ENCODE measurements around the gene IMMP2L.

Gene IMMP2L

DNA sequence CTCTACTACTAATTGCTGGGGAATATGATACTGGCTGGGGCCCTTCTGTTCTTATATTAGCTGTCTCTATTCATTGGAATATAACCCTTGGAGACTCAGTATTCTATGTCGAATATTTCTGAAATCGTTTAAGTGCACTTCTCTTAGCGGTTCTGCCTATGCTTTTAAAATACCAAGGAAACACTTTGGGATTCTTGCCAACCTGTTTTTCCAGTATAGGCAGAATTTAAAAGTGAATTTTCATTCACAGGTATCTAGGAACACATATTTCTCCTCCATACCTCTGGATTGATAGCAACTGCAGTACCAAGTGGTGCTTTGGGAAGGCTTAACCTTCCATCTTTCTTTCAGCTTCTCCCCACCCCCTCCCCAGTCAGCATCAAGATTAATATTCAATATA, 841.7 kb downstream of the IMMP2L start:
- no peak overlapping the region for H3K4me3 ChIP-seq (replicated peaks; ENCODE audit: low read depth, low read length)
- TF ChIP-seq, protein P1, sequence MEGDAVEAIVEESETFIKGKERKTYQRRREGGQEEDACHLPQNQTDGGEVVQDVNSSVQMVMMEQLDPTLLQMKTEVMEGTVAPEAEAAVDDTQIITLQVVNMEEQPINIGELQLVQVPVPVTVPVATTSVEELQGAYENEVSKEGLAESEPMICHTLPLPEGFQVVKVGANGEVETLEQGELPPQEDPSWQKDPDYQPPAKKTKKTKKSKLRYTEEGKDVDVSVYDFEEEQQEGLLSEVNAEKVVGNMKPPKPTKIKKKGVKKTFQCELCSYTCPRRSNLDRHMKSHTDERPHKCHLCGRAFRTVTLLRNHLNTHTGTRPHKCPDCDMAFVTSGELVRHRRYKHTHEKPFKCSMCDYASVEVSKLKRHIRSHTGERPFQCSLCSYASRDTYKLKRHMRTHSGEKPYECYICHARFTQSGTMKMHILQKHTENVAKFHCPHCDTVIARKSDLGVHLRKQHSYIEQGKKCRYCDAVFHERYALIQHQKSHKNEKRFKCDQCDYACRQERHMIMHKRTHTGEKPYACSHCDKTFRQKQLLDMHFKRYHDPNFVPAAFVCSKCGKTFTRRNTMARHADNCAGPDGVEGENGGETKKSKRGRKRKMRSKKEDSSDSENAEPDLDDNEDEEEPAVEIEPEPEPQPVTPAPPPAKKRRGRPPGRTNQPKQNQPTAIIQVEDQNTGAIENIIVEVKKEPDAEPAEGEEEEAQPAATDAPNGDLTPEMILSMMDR (IDR thresholded peaks at IDR 0.05; ENCODE audit: insufficient read depth, low read length, poor library complexity, severe bottlenecking): no peak
- H3K27me3 ChIP-seq (replicated peaks; ENCODE audit: control insufficient read depth, insufficient read depth, low read length): no peaks in the 10 kb centered on the region
- no peaks in the 10 kb centered on the region for H3K36me3 ChIP-seq (ENCODE audit: control insufficient read depth, insufficient read depth, low read length)
- DNase-seq (ENCODE audit: extremely low read depth, insufficient read length): no peak

DNA sequence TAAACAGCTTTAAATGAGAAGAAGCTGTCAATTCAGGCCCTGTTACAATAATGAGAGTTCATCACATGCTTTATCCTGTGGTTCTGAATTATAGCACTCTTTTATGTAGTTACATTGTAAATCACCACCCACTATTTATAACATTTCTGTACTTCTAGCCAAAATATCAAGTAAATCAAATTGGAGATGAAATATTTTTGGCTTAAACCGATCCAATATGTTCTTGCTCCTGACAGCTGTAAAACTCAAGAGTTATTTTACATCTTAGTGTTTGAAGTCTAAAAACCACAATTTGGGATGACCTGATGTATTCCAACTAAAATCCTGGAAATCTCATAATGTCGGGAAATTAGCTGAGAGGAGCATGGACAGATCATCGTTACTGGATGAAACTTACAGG, 842.6 kb downstream of the IMMP2L start:
- no peaks in the 10 kb centered on the region for H3K27me3 ChIP-seq (replicated peaks; ENCODE audit: control insufficient read depth, insufficient read depth, low read length)
- DNase-seq (ENCODE audit: extremely low read depth, insufficient read length): no peak
- TF ChIP-seq, protein P1 (IDR thresholded peaks at IDR 0.05; ENCODE audit: insufficient read depth, low read length, poor library complexity, severe bottlenecking): no peak
- H3K36me3 ChIP-seq (ENCODE audit: control insufficient read depth, insufficient read depth, low read length): no peaks in the 10 kb centered on the region
- H3K4me3 ChIP-seq (replicated peaks; ENCODE audit: low read depth, low read length): no peak overlapping the region

DNA sequence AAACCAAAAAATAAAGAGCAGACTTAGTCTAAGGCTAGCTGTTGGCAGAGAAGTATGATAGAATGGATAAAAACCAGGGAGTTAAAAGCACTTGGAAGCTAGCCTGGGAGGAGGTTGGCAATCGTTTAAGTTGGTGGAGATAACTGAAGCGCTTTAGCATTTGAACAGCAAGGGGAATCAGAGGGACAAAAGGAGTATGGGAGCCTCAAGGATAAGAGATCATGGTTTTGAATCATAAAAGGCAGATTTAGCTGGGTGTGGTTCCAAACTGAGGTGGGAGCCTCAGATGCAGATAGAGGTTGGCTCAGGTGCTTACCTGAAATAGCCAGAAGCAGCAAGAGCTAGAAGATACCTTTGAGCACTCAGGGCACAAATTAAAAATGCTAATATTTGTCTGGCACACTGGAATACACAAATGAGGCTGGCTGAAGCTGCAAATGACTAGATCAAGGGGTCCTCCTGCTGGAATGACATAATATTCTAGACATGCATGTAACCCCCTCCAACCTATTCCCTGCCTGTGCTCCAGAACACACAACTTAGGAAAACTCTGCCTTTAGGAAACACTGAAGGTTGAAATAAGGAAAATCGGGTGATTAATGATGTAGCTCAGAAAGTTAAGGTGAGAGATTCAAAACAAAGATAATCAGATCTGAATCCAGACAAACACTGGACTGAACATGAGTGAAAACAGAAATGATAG, 843.6 kb downstream of the IMMP2L start:
- TF ChIP-seq, protein P1 (IDR thresholded peaks at IDR 0.05; ENCODE audit: insufficient read depth, low read length, poor library complexity, severe bottlenecking): no peak
- Histone ChIP-seq H3K27me3 (replicated peaks; ENCODE audit: control insufficient read depth, insufficient read depth, low read length) (no peaks in the 10 kb centered on the region), H3K4me3 (replicated peaks; ENCODE audit: low read depth, low read length) (no peak overlapping the region), H3K36me3 (ENCODE audit: control insufficient read depth, insufficient read depth, low read length) (no peaks in the 10 kb centered on the region)
- no peak for DNase-seq (ENCODE audit: extremely low read depth, insufficient read length)

DNA sequence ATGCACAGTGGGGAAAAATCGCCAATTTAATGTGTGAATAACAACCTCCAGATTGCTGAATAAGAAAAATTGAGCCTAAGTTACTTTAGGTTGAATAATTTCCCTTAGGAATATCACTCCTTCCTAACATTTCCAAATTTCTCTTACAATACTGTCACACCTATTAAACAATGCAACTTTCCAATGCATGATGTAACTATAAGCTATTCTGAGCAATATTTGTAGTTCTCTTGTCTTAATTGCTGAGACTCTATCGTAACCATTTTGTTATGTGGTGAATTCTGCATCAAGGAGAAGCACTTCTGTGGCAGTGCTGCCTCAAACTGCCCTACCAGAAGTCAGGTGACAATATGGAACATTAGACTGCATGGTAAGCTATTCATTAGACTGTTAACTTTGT, 858.1 kb downstream of the IMMP2L start:
- Histone ChIP-seq H3K27me3 (replicated peaks; ENCODE audit: control insufficient read depth, insufficient read depth, low read length) (no peaks in the 10 kb centered on the region), H3K36me3 (ENCODE audit: control insufficient read depth, insufficient read depth, low read length) (no peaks in the 10 kb centered on the region), H3K4me3 (replicated peaks; ENCODE audit: low read depth, low read length) (no peak overlapping the region)
- TF ChIP-seq, protein P1 (IDR thresholded peaks at IDR 0.05; ENCODE audit: insufficient read depth, low read length, poor library complexity, severe bottlenecking): no peak
- no peak for DNase-seq (ENCODE audit: extremely low read depth, insufficient read length)

DNA sequence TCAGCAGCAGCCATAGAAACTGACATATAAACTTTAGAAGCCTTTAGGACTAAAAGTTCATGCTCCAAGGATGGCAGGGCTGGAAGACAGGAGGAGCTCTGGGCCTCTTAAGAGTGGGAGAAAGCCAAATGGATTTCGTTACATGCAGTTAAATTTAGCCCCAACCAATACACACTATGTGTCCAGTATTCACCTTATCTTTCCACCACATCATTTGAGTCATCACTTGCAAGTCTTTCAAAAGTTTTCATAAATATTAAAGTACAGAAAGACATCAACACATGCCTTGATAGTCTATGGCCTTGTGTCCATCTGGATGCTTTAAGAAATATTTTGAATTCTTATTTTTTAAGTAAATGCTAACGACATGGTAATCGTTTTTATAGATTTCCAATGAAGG, 863.7 kb downstream of the IMMP2L start:
- TF ChIP-seq, protein P1 (IDR thresholded peaks at IDR 0.05; ENCODE audit: insufficient read depth, low read length, poor library complexity, severe bottlenecking): no peak
- Histone ChIP-seq H3K36me3 (ENCODE audit: control insufficient read depth, insufficient read depth, low read length) (no peaks in the 10 kb centered on the region), H3K4me3 (replicated peaks; ENCODE audit: low read depth, low read length) (no peak overlapping the region), H3K27me3 (replicated peaks; ENCODE audit: control insufficient read depth, insufficient read depth, low read length) (no peaks in the 10 kb centered on the region)
- no peak for DNase-seq (ENCODE audit: extremely low read depth, insufficient read length)

DNA sequence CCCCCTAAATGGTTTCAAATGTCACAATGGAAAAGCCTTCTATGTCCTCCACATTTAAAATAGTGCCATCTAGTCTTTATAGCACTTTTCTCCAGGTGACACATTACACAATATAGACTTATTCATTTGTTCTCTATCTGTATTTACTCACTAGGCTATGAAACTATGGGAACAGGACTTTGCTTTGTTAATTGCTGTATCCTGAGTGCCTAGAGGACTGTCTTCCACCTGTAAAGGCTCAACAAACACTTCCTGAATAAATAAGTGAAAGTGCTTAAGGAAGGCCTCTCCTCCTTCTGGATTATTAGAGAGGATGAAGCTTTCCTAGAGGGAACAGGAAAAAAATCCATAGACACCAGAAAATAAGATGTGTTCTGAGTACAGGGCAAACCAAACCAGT, 868.9 kb downstream of the IMMP2L start:
- TF ChIP-seq, protein P1 (IDR thresholded peaks at IDR 0.05; ENCODE audit: insufficient read depth, low read length, poor library complexity, severe bottlenecking): no peak
- Histone ChIP-seq H3K27me3 (replicated peaks; ENCODE audit: control insufficient read depth, insufficient read depth, low read length) (no peaks in the 10 kb centered on the region), H3K36me3 (ENCODE audit: control insufficient read depth, insufficient read depth, low read length) (no peaks in the 10 kb centered on the region), H3K4me3 (replicated peaks; ENCODE audit: low read depth, low read length) (no peak overlapping the region)
- no peak for DNase-seq (ENCODE audit: extremely low read depth, insufficient read length)

Measured in GM06990 (cell line).